ENCODE results near the gene OR9K2.
"Not testable (repeated sequence)": the region's sequence is repeated elsewhere in the genome, so short reads cannot be mapped to it uniquely, and the experiment has no call there.

Gene OR9K2, protein sequence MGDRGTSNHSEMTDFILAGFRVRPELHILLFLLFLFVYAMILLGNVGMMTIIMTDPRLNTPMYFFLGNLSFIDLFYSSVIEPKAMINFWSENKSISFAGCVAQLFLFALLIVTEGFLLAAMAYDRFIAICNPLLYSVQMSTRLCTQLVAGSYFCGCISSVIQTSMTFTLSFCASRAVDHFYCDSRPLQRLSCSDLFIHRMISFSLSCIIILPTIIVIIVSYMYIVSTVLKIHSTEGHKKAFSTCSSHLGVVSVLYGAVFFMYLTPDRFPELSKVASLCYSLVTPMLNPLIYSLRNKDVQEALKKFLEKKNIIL

DNA sequence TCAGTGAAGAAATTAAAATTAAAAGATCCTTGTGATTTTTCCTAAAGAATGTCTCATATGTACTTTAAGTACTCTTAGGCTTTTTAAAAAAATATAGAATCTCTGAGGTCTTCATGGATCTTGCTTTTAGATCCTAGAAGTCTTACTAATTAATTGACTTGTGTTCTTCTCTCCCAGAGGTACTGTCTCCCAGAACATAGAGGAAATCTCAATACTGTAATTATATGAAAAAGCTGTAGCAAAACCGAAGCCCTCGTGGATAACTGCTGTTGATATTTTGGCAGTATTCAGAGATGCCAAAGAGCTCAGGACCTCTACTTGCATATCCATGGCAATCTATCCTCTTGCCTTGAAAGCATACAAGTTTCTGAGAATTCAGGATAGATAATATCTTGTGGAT, at the start of gene OR9K2:
Gene OR9K2, plus strand, starts transcription at position 301 of the 400 bp plus-strand sequence. CDS start 3,429 bp downstream, outside the sequence.
- DNase-seq (ENCODE audit: low read depth in 2 of 2) = no peak

DNA sequence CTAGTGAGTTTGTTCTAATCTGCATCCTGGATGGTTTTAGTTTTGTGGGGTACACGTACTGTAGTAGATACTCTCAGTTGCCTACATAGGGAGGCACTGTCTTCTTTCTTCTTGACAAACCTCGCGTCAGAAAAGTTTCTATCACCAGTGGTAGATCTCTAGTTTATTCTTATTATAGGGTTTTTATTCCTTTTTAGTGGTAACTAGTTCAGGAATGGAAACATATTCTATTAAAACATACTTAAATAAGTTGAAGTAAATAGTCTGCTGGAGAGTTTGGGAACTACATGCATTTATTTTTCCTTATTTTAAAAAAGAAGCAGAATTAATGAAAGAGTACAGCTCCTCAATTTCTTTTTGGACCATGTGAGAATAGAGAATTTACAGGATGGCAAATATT, 33.6 kb upstream of the OR9K2 start:
- DNase-seq (ENCODE audit: low read depth in 2 of 2) = no peak

DNA sequence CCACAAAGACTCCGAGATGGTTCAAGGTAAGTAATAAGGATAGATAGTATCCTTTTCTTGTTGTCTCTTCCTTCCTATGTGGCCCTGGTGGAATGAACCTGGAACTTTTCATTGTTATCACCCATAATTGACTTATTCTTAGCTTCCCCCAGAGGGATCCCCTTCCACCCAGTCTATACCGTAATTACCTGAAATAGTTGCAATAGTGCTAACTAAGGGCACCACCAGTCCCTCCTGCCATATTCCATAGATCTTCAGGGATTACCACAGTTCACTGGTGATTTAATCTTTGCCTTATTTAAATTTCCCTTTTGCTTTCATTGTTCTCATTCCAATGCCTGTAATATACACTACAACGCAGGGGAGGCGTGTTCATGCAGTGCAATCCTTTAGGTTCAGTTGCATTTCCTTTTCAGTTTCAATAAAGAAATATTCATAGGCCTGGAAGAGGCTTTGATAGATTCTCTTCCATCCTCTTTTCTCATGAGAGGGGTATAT, 13.8 kb upstream of the OR9K2 start:
- DNase-seq (ENCODE audit: low read depth in 2 of 2) = no peak

DNA sequence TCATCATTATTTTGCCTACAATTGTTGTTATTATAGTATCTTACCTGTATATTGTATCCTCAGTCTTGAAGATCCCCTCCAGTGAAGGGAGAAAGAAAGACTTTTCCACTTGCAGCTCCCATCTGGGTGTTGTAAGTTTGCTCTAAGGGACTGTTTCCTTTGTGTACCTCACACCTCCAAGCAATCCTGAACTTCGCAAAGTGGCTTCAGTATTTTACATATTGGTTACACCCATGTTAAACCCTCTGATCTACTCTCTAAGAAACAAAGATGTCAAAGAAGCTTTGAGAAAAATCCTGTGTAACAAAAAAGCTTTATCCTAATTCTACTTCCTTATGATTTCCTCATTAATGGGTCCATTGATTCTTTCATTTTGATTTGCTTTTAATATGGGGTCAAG, 10.1 kb upstream of the OR9K2 start:
- no peak for DNase-seq (ENCODE audit: low read depth in 2 of 2)

DNA sequence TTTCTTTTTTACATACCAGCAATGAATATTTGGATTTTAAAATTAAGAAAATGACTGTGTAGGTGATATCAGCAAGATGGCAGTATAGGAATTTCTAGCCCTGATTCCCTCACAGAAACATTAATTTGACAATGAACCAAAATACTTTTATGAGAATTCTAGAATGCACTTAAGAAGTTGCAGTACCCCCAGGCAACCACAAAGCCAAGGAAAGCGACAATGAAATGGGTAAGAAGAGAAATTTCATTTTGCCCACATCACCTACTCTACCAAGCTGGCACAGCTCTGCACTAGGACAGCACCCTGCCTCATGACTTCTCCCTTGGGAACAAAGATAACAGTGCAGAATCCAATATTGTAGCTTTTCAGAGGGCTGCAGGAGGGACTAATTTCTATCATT, 6.6 kb downstream of the OR9K2 start:
- no peak for DNase-seq (ENCODE audit: low read depth in 2 of 2)

DNA sequence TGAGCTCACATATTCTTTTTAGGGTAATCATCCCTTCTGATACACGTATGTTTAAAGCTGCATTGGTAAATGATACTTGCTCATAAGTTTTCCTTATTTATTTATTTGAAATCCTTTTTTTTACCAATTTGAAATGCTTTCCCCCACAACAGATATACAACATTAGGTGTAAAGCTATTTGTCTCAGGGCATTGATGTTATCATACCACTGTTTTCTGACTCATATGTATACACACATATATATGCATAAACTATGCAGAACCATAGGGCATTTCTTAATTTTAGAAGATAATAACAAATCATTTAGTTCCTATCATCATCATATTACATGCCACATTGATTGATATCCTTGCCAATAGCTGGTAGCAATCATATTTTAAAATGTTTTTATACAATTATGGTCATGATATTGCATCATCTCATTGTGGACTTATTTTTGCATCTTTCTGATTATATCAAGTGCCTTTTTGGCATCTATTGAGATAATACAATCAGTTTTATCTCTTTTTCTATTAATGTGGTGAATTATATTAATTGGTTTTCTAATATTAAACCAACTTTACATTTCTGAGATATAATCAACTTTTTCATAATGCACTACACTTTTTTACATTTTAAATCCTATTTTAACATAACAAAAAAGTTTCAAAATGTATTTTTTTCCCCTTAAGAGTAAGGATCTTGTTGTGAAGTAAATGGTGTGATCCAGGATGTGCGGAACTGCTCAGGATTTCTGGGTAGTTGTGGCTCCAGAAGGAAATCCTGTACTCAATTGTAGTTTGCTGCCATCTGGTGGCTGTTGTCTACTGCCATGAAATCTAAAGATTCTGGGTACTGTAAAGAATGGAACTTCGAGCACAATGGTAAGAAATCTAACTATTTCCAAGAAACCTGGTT, 16.7 kb downstream of the OR9K2 start:
- DNase-seq (ENCODE audit: low read depth in 2 of 2) = peak in 1 of 2 donors; percentile 2

DNA sequence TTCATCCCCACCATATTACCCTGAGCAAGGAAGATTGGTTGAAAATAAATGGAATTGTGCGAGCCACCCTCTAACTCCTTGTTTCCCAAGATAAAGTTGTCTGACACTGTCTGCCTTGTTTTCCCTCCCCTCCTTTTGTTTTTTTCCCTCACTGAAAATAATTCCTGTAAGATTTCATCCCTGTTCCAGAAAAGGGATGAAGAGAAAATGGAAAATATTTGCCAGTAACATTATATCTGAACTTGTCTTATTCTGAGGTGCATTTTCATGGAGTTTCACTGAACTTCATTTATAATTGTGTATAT, 17.3 kb downstream of the OR9K2 start:
- DNase-seq (ENCODE audit: low read depth in 2 of 2) = no peak

DNA sequence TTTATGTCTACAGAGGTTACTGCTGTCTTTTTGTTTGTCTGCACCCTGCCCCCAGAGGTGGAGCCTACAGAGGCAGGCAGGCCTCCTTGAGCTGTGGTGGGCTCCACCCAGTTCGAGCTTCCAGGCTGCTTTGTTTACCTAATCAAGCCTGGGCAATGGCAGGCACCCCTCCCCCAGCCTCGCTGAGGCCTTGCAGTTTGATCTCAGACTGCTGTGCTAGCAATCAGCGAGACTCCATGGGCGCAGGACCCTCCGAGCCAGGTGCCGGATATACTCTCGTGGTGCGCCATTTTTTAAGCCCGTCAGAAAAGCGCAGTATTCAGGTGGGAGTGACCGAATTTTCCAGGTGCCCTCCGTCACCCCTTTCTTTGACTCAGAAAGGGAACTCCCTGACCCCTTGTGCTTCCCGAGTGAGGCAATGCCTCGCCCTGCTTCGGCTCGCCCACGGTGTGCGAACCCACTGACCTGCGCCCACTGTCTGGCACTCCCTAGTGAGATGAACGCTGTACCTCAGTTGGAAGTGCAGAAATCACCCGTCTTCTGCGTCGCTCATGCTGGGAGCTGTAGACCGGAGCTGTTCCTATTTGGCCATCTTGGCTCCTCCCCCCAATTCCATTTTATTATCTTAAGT, 40.9 kb downstream of the OR9K2 start:
- not testable (repeated sequence) for DNase-seq (ENCODE audit: low read depth in 2 of 2)

DNA sequence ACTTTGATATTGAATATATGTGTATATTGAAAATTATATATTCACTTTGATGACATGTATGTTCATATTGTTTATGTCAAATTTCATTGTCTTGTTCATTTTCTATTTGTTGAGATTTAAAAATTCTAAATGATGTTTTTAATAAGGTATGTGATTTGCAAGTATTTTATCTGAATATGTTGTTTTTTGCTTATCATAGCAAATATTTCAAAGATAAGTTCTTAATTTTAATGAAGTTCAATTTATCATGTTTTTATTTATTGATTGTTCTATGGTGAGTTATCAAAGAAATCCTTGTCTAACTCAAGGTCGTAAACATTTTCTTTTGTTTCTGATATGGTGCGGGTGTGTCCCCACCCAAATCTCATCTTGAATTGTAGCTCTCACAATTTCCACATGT, 45.2 kb downstream of the OR9K2 start:
- no peak for DNase-seq (ENCODE audit: low read depth in 2 of 2)

DNA sequence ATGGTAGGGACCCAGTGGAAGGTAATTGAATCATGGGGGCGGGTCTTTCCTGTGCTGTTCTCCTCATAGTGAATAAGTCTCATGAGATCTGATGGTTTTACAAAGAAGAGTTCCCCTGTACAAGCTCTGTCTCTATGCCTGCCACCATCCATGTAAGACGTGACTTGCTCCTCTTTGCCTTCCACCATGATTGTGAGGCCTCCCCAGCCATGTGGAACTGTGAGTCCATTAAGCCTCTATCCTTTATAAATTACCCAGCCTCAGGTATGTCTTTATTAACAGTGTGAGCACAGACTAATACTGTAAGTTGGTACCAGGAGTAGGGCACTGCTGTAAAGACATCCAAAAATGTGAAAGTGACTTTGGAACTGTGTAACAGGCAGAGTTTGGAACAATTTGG, 45.6 kb downstream of the OR9K2 start:
- DNase-seq (ENCODE audit: low read depth in 2 of 2) = not testable (repeated sequence)

DNA sequence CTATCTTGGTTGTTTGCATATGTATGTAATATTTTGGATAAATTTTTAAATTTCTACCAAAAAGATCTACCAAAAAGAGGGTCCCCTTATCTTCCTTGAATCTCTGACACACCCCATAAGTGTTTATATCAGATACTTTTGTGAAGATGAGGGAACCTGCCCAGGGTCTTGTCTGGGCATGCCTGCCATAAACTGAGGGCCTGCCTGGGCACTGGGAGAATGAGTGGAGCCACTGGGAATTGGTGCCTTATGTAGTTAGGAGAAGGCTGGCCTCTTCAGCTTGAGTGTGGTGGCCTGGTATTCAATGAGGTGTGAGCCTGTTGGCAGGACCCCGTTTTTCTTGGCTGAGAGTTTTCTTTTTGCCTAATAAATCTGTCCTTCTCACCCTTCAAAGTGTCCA, 46.5 kb downstream of the OR9K2 start:
- DNase-seq (ENCODE audit: low read depth in 2 of 2) = no peak

DNA sequence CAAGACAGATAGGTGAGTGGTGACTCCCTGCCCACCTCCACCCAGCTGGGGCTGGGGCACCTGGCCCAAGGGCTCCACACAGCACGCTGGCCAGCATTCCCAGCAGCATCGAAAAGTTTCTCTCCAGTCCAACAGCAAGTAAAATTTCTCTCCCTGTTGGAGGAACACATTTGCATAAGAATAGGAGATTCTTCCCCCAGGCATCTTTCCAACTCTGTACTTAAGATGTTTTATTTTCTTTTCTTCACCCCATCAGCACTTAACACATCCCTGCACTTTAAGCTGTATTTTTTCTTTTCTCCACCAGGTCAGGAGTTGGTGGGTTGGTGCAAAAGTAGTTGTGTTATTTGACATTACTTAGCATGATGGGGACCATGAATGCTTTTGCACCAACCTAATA, 47.2 kb downstream of the OR9K2 start:
- DNase-seq (ENCODE audit: low read depth in 2 of 2) = no peak
